NB4 (cell line): ENCODE measurements around the gene SFXN1.

Source experiments
- MYC ChIP-seq: IDR thresholded peaks from 2 replicates; pipeline ENCODE4 v1.6.1; 2011; ENCODE audit warnings: low read depth, low read length
- POLR2A ChIP-seq: IDR thresholded peaks from 2 replicates; pipeline ENCODE4 v1.6.1; 2011; ENCODE audit warnings: mild to moderate bottlenecking; ENCODE audit not compliant: insufficient read length; ENCODE audit errors: extremely low read depth
- TF ChIP-seq, protein P1 (sequence below): IDR thresholded peaks from one replicate; pipeline ENCODE4 v1.5.1; 2012; ENCODE audit warnings: low read depth, low read length
- TF ChIP-seq, protein P2 (sequence below): IDR thresholded peaks from 2 replicates; pipeline ENCODE4 v1.6.1; 2011; ENCODE audit warnings: low read depth, low read length

DNA sequence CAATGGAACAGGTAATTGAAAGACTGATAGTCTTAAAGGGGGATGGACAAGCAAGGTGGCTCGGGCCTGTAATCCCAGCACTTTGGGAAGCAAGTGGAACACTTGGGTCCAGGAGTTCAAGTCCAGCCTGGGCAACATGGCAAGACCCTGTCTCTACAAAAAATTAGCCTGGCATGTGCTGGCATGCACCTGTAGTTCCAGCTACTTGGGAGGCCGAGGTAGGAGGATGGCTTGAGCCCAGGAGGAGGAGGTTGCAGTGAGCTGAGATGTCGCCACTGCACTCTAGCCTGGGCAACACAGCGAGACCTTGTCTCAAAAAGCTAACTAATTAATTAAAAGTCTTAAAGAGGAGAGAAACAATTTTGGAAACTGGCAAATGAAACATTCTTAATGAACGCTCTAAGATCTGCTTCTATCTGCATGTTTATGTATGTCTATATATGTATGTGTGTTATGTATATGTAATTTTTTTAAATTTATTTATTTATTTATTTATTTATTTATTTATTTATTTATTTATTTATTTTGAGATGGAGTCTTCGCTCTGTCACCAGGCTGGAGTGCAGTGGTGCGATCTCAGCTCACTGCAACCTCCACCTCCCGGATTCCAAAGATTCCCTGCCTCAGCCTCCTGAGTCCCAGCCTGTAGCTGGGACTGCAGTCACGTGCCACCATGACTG is 80.6 kb downstream of the SFXN1 start:
- TF ChIP-seq, protein P1, sequence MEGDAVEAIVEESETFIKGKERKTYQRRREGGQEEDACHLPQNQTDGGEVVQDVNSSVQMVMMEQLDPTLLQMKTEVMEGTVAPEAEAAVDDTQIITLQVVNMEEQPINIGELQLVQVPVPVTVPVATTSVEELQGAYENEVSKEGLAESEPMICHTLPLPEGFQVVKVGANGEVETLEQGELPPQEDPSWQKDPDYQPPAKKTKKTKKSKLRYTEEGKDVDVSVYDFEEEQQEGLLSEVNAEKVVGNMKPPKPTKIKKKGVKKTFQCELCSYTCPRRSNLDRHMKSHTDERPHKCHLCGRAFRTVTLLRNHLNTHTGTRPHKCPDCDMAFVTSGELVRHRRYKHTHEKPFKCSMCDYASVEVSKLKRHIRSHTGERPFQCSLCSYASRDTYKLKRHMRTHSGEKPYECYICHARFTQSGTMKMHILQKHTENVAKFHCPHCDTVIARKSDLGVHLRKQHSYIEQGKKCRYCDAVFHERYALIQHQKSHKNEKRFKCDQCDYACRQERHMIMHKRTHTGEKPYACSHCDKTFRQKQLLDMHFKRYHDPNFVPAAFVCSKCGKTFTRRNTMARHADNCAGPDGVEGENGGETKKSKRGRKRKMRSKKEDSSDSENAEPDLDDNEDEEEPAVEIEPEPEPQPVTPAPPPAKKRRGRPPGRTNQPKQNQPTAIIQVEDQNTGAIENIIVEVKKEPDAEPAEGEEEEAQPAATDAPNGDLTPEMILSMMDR, result no peak
- TF ChIP-seq POLR2A, result no peak
- TF ChIP-seq, protein P2, sequence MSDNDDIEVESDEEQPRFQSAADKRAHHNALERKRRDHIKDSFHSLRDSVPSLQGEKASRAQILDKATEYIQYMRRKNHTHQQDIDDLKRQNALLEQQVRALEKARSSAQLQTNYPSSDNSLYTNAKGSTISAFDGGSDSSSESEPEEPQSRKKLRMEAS, result no peak
- TF ChIP-seq MYC, result no peak
